ENCODE data around the gene DUOXA1.

The DUOXA1 gene

GRCh38 chr15:45146405-45146804 is 16.7 kb upstream of the DUOXA1 start:
- no peak for DNase-seq (ENCODE audit: insufficient read length, low spot score)
- no peak for TF ChIP-seq CTCF (IDR thresholded peaks at IDR 0.05; ENCODE audit: insufficient read depth, missing control alignments)
- no peak for FAIRE-seq

- FAIRE-seq = no peak
- no peak for TF ChIP-seq CTCF (IDR thresholded peaks at IDR 0.05; ENCODE audit: insufficient read depth, missing control alignments)
- DNase-seq (ENCODE audit: insufficient read length, low spot score) = no peak
Observed at GRCh38 chr15:45144775-45145174, 15.1 kb upstream of the DUOXA1 start.

- no peak for TF ChIP-seq CTCF (IDR thresholded peaks at IDR 0.05; ENCODE audit: insufficient read depth, missing control alignments)
- FAIRE-seq (no peak), DNase-seq (ENCODE audit: insufficient read length, low spot score) (no peak)
Observed at GRCh38 chr15:45143946-45144345, 14.3 kb upstream of the DUOXA1 start.

GRCh38 chr15:45143056-45143455 is 13.4 kb upstream of the DUOXA1 start:
- DNase-seq (ENCODE audit: insufficient read length, low spot score) (no peak), FAIRE-seq (no peak)
- TF ChIP-seq CTCF (IDR thresholded peaks at IDR 0.05; ENCODE audit: insufficient read depth, missing control alignments) = no peak

- FAIRE-seq (no peak), DNase-seq (ENCODE audit: insufficient read length, low spot score) (no peak)
- no peak for TF ChIP-seq CTCF (IDR thresholded peaks at IDR 0.05; ENCODE audit: insufficient read depth, missing control alignments)
Observed at GRCh38 chr15:45141386-45141785, 11.7 kb upstream of the DUOXA1 start.

GRCh38 chr15:45140557-45141250 is 11.0 kb upstream of the DUOXA1 start:
- no peak for TF ChIP-seq CTCF (IDR thresholded peaks at IDR 0.05; ENCODE audit: insufficient read depth, missing control alignments)
- DNase-seq (ENCODE audit: insufficient read length, low spot score) = no peak
- no peak for FAIRE-seq

GRCh38 chr15:45139770-45140169 is 10.1 kb upstream of the DUOXA1 start:
- FAIRE-seq = no peak
- TF ChIP-seq CTCF (IDR thresholded peaks at IDR 0.05; ENCODE audit: insufficient read depth, missing control alignments) = no peak
- DNase-seq (ENCODE audit: insufficient read length, low spot score) = no peak
